ENCODE data around the gene NOC3L. TPM values are rescaled to one million over a fixed set of nuclear protein-coding genes. Genes with fewer than 3 reads are reported as not detected.

NOC3L gene
- total RNA-seq, 1 donor from 2014 or later, result 41.2 TPM

DNA sequence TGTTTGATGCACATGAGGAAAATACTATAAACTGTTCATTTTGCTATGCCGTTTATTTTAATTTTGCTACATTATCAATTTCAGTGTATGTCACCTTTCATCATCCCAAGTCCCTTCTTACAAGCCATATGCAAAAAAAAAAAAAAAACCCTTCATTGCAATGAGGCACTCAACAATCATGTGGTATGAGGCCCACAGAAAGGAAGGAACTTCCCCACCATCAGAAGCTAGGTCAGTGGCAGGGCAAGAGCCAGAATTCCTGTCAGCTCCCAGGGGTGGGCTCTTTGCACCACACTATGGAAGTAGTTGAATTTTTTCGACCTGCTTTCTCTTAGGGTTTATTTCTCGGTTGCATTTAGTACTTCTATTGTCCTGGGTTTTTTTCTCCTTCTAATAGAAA, 75.4 kb downstream of the NOC3L start:
- H3K36me3 Mint-ChIP-seq (ENCODE audit: low read depth), result no peaks in the 10 kb centered on the region

DNA sequence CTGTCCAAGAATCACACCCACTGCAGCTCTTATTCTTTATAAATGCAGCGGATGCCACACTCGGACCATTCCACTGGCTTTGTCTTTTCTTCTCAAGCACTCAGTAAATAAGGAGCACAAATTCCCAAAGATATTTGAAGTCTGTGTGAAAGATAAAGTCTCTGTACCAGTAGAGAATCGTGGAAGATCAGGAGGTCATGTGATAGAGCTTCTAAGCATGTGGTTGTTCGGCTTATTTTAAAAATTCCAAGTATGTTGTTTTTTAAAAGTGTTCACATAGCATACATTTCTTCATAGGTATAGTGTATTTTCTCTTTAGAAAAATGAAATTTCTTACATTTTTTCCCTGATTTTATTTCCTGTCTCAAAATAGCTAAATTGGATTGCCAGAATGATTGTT, 75.8 kb downstream of the NOC3L start:
- DNase-seq (ENCODE audit: low spot score), result no peak
- Mint-ChIP-seq H3K36me3 (ENCODE audit: low read depth) (no peaks in the 10 kb centered on the region), H3K4me1 (ENCODE audit: low read depth) (peaks cover 5% of the 10 kb centered on the region), H3K4me3 (ENCODE audit: low read depth) (no peak overlapping the region), H3K9me3 (no peaks in the 10 kb centered on the region), H3K27me3 (ENCODE audit: low read depth) (peaks cover 47% of the 10 kb centered on the region), H3K27ac (no peak overlapping the region)
- intact Hi-C loops (cut with micrococcal nuclease), result no loop called here

More for the DNA sequence above, 75.4 kb downstream of the NOC3L start:
- H3K27me3 Mint-ChIP-seq (ENCODE audit: low read depth), result peaks cover 49% of the 10 kb centered on the region
- H3K4me1 Mint-ChIP-seq (ENCODE audit: low read depth), result peaks cover 5% of the 10 kb centered on the region
- no peaks in the 10 kb centered on the region for H3K9me3 Mint-ChIP-seq
- DNase-seq (ENCODE audit: low spot score), result no peak
- H3K4me3 Mint-ChIP-seq (ENCODE audit: low read depth), result no peak overlapping the region
- no peak overlapping the region for H3K27ac Mint-ChIP-seq
- intact Hi-C loops (cut with micrococcal nuclease), result no loop called here

DNA sequence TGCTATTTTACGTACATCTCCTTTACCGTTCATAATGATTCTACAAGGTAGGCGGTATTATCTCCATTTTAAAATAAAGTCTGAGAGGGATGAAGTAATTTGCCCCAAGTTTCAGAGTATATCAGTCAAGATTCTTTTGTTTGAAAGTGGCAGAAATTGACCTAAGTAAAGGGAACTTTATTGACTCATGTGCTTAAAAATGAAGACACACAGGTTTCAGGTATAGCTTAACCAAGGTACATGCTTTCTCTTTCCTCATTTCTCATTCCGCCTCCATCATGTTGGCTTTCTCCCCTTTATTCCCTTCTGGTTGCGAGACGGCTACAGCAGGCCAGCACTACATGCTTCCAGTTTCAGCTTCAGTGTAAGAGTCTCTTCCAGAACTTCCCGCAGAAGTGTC, 77.5 kb downstream of the NOC3L start:
- H3K9me3 Mint-ChIP-seq, result no peaks in the 10 kb centered on the region
- no peak overlapping the region for H3K27ac Mint-ChIP-seq
- H3K36me3 Mint-ChIP-seq (ENCODE audit: low read depth), result no peaks in the 10 kb centered on the region
- intact Hi-C loops (cut with micrococcal nuclease), result no loop called here
- H3K4me1 Mint-ChIP-seq (ENCODE audit: low read depth), result peaks cover 5% of the 10 kb centered on the region
- H3K27me3 Mint-ChIP-seq (ENCODE audit: low read depth), result peaks cover 40% of the 10 kb centered on the region
- no peak for DNase-seq (ENCODE audit: low spot score)
- no peak overlapping the region for H3K4me3 Mint-ChIP-seq (ENCODE audit: low read depth)

Other genes starting within 250 kb of the NOC3L start
- 0.85 and 1.4 TPM in 2 replicates for gene TBC1D12, start 39.6 kb upstream of the NOC3L start, total RNA-seq
- 224 and 230 TPM in 2 replicates for gene HELLS, start 182.8 kb upstream of the NOC3L start, total RNA-seq

All from activated T-helper 2 cell treated with anti-CD3 and anti-CD28 coated beads, Interferon-gamma antibody, Interleukin-2, Interleukin-4, amounts not matched to agents 10 μg/mL and 5 μg/mL and 100 μg/mL, durations not matched to agents 14 hours and 24 hours and 36 hours (primary cell).